HL-60/S4 (cell line): ENCODE measurements around the gene SLC10A1.

Experiments used
- in situ Hi-C: fragments of 300-500 bp; cut with MboI; formaldehyde crosslinking; loops from 2 replicates; pipeline ENCODE4 v1.14.3; 2022; ENCODE audit warnings: low sequenced_read_pairs

The SLC10A1 gene

DNA sequence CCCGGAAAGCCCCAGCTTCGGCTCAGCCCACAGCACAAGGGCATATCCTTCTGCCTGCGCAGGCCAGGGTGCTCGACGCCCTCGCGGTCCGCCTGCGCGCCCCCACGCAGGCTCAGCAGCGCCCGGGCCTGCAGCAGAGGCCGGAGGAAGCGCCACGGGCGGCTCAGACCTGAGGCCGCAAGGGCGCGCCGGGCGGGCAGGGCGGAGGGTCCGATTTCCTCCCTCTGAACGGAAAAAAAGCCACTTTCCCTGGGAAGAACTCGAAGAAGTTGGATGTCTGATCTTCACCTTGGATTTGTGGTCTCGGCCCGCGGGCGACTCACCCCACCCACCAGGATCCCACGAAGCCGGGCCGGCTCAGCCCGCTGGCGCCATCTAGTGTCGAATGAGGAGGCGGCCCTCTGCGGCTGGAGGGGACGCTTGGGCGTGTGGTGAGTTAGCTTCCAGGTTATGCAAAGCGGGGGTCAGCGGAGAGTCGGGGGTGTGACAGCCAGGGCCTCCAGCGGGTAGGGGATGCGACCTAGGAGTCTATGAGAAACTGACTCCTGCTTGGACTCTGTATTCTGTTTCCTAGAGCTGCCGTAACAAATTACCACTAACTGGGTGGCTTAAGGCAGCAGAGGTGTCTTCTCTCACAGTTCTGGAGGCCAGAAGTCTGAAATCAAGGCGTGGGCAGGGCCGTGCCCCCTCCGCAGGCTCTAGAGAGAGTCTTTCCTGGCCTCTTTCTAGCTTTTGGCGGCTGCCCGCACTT, 70.1 kb downstream of the SLC10A1 start:
- in situ Hi-C loops, result loop anchor here (10.0 kb wide), 1 partner anchor 142 kb away; no protein-coding TSS in a partner anchor
